Mesothelial cell of epicardium (in vitro differentiated cells): ENCODE results near the gene ANO2. TPM values are rescaled to one million over a fixed set of nuclear protein-coding genes. Genes with fewer than 3 reads are reported as not detected.

Experiments used
- DNase-seq, 2 experiments: peaks; one replicate each; pipeline ENCODE4 v3.0.0; 2021; ENCODE audit warnings: low spot score in 2 of 2; ENCODE audit not compliant: unreplicated experiment in 2 of 2
- H3K27ac Mint-ChIP-seq: 2 replicates; pipeline ENCODE4 v1.8.0; 2021; ENCODE audit warnings: mixed read lengths
- H3K27me3 Mint-ChIP-seq: 2 replicates; pipeline ENCODE4 v1.8.0; 2021; ENCODE audit warnings: low read depth, mixed read lengths
- H3K36me3 Mint-ChIP-seq: 2 replicates; pipeline ENCODE4 v1.8.0; 2021; ENCODE audit warnings: mixed read lengths
- H3K4me1 Mint-ChIP-seq: 2 replicates; pipeline ENCODE4 v1.8.0; 2021; ENCODE audit warnings: mixed read lengths
- H3K4me3 Mint-ChIP-seq: 2 replicates; pipeline ENCODE4 v1.8.0; 2021; ENCODE audit warnings: mild to moderate bottlenecking, moderate library complexity, mixed read lengths
- H3K9me3 Mint-ChIP-seq: 2 replicates; pipeline ENCODE4 v1.8.0; 2021; ENCODE audit warnings: mixed read lengths
- CTCF ChIP-seq: fragments of 200-600 bp; sonication (generic); IDR thresholded peaks from one replicate; pipeline ENCODE4 v1.5.0; 2021; ENCODE audit warnings: antibody characterized with exemption; ENCODE audit not compliant: unreplicated experiment
- total RNA-seq: library from RNA; stranded (reverse); gene quantifications from 3 replicates; pipeline ENCODE4 v1.2.1, GENCODE V29; 2021

The ANO2 gene
- total RNA-seq, 1 donor from 2014 or later: 6.3 TPM

- H3K4me3 Mint-ChIP-seq: no peak overlapping the region
- no peak for TF ChIP-seq CTCF
- H3K36me3 Mint-ChIP-seq: no peaks in the 10 kb centered on the region
- H3K9me3 Mint-ChIP-seq: no peaks in the 10 kb centered on the region
- DNase-seq: no peak
- no peaks in the 10 kb centered on the region for H3K4me1 Mint-ChIP-seq
- H3K27me3 Mint-ChIP-seq: peaks cover 6% of the 10 kb centered on the region
- no peak overlapping the region for H3K27ac Mint-ChIP-seq
Observed at GRCh38 chr12:5921966-5922899, 22.8 kb downstream of the ANO2 start.

GRCh38 chr12:5921027-5921909 lies 23.8 kb downstream of the ANO2 start:
- H3K27ac Mint-ChIP-seq: no peak overlapping the region
- H3K4me3 Mint-ChIP-seq: no peak overlapping the region
- no peak for DNase-seq
- H3K36me3 Mint-ChIP-seq: no peaks in the 10 kb centered on the region
- peaks cover 4% of the 10 kb centered on the region for H3K27me3 Mint-ChIP-seq
- no peaks in the 10 kb centered on the region for H3K9me3 Mint-ChIP-seq
- no peak for TF ChIP-seq CTCF
- no peaks in the 10 kb centered on the region for H3K4me1 Mint-ChIP-seq

DNA sequence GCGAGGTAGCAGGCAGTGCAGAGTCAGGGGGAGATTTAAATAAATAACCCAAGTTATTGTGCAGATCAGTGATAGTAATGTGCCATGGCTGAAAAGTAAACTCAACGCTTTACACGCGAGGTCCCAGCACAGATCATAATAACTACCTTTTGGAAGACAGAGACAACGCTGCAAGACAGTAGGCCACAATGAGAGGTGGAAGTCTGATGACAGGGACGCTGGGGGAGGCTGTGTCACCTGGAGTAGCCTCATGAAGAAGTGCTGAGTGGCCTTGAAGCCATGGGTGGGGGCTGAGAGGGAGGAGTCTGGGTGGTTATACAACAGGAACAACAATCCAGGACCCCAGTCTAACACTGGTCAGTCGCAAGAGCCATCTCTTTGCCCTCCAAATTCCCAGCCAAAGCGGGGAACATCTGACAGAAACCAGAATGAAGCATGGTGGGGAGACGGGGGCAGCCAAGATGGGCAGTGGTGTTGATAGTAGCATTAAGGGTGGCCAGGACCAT lies 28.2 kb downstream of the ANO2 start:
- TF ChIP-seq CTCF: no peak
- Mint-ChIP-seq H3K36me3 (no peaks in the 10 kb centered on the region), H3K27me3 (peaks cover 14% of the 10 kb centered on the region), H3K4me1 (no peaks in the 10 kb centered on the region), H3K27ac (no peak overlapping the region), H3K4me3 (no peak overlapping the region), H3K9me3 (no peaks in the 10 kb centered on the region)
- no peak for DNase-seq

DNA sequence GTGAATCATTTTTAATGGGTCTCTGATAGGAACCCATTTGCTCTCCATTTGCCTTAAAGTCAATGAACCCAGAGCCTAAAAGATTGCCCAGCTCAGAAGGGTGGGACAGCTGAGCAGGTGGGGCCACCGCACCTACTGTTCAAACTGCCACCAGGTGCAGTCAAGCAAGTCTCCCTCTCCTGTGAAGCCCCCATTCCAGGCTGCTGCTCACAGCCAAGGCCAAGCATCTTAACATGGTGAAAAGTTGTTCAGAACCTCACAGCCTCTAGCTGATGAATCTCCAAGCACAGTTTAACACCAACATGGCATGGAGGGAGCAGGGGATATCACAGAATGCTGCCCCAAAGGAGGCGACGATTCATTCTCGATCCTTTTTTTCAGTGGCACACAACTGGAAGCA lies 29.5 kb downstream of the ANO2 start:
- no peak for DNase-seq
- H3K4me1 Mint-ChIP-seq: no peaks in the 10 kb centered on the region
- H3K4me3 Mint-ChIP-seq: no peak overlapping the region
- TF ChIP-seq CTCF: no peak
- no peak overlapping the region for H3K27ac Mint-ChIP-seq
- H3K27me3 Mint-ChIP-seq: peaks cover 26% of the 10 kb centered on the region
- H3K9me3 Mint-ChIP-seq: no peaks in the 10 kb centered on the region
- no peaks in the 10 kb centered on the region for H3K36me3 Mint-ChIP-seq

- TF ChIP-seq CTCF: no peak
- H3K27me3 Mint-ChIP-seq: peaks cover 30% of the 10 kb centered on the region
- H3K9me3 Mint-ChIP-seq: no peaks in the 10 kb centered on the region
- DNase-seq: no peak
- H3K36me3 Mint-ChIP-seq: no peaks in the 10 kb centered on the region
- H3K27ac Mint-ChIP-seq: no peak overlapping the region
- H3K4me3 Mint-ChIP-seq: no peak overlapping the region
- no peaks in the 10 kb centered on the region for H3K4me1 Mint-ChIP-seq
Observed at GRCh38 chr12:5914387-5915149, 30.5 kb downstream of the ANO2 start.
